Measurements from ENCODE around the gene PDE1C.

Gene PDE1C

DNA sequence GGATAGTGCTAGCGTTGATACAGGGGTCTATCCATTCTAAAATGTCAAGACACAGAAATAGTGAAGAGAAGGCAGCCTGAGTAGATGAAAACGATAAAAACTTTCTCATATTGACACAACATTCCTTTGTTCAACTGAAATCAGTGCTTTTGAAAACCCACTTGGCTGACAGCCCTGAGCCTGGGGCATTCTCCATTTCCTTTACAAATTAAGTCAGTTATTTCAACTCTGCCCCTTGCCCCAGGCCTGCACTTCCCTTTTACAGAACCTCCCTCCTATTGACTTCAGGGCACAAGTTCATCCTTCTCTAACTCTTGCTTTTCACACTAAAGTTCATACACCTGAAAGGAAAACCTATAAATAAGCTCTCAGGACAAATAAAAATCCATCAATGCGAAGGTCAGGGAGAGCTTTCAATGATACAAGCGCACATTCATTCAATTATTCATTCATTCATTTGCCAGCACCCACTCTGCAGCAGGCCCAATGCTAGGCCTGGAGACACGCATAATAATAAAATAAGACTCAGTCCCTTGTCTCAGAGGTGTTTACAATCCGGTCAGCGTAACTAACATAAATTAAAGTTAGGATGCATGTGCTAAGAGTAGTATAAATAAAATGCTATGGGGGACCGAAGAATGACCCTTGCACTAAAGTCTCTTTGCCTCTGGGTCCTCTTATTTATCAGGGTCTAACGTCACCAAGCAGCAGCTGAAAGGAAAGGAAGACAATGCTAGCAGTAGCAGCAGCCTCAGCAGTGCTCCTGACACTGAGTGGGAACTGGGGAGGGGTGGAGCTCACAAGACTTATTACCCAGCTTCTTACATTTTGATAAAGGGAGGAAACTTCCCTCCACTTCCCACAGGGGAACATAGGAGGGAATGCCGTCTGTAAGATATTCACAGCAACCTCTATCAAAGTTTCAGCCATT lies 134.8 kb downstream of the PDE1C start:
- DNase-seq = peak; percentile 56

DNA sequence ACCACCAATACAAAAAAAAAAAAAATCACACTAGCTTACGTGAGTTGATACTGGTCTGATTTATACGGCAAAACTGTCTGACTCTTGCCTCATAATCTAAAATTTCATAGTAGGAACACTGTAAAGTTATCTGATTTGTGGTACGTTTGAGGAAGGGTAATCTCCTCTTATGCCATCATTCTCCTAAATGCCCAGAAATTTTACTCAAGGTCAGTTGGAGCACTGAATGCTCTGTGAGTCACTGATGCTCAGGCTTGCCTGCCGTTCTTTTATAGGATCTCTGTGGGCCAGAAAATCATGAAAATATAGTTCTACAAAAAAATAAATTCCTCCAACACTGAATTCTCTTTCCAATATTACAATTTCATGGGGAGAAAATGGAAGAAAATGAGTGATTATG lies 135.7 kb downstream of the PDE1C start:
- DNase-seq = no peak

- peak; percentile 54 for DNase-seq
These were observed 136.7 kb downstream of the PDE1C start for GRCh38 chr7:31933481-31933880.

DNA sequence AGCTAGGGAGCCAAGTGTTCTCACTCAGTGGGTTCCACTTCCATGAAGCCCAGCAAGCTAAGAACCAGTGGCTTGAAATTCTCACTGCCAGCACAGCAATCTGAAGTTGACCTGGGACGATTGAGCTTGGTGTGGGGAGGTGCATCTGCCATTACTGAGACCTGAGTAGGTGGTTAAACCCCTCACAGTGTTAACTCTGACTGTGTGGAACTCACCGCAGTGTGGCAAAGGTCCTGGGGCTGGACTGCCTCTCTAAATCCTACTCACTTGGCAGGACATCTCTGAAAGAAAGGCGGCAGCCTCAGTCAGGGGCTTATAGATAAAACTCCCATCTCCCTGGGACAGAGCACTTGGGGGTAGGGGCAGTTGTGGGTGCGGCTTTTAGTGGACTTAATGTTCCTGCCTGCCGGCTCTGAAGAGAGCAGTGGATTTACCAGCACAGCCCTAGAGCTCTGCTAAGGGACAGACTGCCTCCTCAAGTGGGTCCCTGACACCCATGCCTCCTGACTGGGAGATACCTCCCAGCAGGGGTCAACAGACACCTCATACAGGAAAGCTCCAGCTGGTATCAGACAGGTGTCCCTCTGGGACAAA lies 143.1 kb downstream of the PDE1C start:
- no peak for DNase-seq

DNA sequence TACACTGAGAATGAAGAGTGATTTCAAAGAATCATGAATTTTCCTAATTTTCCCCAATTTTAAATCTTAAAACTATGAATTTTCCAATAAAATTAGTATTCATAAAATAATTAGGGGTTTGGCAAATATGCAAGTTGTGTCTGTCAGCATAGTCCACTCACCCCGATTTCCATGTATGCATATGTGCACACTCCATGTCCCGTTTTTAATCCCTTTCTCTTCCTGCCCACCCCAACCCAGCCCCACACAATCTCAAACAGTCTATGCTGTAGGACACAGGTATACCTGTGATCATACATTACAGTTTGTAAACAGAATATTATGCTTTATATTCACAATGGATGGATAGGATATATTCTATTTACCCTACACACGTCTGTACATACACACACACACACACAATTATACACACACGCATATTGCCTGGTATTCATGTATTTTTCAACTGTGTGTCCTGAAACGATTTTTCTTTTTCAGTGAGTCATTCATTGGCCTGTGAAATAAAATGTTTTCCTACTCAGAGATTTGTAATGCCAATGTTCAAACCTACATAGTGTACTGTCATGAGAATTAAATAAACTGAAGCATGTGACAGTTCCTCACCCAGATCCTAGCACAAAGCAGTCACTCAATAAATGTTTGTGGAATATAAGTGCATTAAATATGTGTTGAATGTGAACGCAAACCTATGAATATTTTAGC lies 144.3 kb downstream of the PDE1C start:
- no peak for DNase-seq

GRCh38 chr7:31924251-31924650 lies 146.0 kb downstream of the PDE1C start:
- no peak for DNase-seq

DNA sequence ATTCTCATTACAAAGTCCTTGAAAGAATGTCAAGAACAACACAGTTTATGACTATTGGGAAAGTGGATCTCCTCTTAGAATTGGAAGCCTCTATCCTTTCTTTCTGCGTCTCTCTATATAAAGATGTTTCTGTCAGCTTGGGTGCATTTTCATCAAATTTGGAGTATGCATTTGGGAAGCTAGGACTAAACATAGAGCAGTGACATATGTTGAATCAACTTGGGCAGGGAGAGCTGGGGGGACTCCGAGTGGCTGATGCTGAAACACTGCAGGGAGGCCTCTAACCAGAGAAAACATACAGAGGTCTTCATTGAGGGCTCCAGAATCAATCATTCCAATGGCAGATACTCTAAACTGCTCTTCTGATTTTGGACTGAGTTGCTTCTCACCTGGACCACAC lies 147.4 kb downstream of the PDE1C start:
- DNase-seq = no peak

DNA sequence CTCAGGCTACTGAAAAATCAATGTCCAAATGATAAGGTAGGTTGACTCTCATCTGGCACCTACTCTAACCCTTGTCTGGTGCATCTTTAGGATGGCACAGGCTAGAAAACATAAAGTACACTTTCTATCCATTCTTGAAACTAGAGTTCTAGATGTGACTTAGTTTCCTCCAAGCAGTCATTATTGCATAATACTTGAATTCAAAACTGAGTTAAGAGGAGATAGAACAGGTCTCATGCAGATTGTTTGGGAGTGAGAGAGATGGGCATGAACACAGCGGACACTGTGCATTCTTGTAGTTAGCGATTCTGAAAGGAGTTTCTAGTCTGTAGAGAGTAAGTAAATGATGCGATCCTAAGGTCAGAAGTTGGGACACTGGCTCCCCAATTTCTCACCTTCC lies 149.2 kb downstream of the PDE1C start:
- DNase-seq = no peak

DNA sequence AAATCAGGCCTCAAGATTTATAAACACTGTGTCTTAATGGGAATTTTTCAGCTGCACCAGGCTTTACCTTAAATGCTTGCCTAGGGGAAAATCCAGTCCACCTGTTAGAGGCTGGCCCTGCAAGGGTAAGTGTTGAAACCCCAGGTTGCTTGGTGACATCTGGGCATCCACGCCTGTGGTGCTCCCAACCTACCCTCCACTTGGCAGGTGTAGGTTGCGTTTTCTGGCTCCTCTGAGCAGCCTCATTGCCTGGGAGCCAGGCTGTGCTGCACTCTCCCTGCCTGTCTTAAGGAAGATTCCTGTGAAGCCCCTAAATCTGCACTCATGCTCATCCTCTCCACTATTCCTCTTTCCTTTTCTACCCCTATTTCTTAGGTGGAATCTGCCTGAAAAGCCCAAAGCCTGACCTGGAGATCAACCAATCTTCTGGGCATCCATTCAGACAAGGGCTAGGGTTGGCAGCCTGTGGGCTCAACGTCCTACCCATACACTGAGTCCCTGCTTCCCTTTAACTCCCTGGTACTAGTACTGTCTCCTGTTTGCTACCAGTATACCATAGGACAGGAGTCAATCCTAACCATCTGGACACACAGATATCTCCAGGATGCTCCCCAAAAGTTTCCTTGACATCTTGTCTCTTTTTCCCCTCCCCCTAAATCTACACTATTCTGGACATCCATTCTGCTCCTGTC lies 150.4 kb downstream of the PDE1C start:
- no peak for DNase-seq

DNA sequence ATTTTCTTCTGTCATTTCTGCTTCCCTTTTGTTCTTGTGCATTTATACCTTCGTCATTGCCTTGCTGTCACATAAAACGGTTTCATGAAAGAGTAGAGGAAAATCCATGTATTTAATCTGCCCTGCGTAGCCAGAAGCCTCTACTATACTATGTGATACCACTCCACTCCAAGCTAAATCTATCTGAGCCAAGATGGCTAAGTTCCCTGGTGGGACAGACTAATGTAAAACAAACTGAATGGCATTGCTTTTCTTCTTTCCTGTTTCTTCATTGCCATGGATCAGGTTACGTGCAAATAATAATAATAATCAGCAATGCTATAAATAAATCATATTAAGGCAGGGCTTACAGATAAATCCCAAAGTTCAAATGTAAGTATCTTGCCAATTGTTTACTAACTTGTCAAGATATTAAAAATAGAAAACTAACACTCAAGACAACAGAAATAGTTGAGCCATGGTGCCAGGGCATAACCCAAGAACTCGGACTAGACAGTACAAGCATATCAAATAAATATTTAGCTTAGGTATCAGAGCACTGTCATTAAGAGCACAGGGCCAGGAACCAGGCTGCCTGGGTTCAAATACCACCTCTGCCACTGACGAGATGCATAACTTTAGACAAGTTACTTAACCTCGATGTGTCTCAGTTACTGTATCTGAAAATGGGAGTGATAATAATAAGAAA lies 151.4 kb downstream of the PDE1C start:
- no peak for DNase-seq

DNA sequence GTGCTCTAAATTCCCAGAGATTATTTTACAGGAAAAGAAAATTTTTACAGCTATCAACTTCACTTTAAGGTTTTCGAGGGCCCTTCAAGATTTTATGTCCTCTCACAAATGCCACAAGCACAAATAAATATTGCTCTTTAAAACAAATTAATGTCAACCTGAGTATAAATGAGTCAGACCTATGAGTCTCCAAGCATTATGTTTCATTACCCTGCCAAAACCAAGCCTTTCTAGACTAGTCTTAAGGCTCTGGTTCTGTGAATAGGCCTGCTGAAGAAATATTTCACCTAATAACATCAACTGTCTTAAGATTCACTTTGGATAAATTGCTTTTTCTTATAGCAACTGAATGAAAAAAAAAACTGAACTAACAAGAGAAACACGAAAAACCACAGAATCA lies 153.0 kb downstream of the PDE1C start:
- DNase-seq = no peak

DNA sequence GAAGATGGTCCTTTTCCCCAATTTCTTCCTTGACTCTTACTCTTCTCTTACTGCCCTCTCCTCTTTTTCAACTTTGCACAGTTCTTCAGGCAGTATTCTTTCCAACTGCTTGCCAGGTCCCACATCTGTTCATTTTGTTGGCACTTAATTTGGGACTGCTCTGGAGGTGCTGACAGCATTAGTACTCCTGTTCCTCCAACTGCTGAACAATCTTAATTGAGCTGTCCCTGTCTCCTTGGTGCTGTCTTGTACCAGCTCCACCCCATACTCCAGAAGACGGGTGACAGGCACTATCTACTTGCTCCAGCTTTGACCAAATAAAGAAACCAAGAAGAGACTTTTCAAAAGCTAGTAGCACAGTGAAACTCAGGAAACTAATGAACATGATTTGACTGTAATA lies 160.0 kb downstream of the PDE1C start:
- DNase-seq = no peak

GRCh38 chr7:31906479-31907171 lies 163.6 kb downstream of the PDE1C start:
- DNase-seq = no peak

- no peak for DNase-seq
These were observed 166.2 kb downstream of the PDE1C start for GRCh38 chr7:31903962-31904361.

GRCh38 chr7:31899356-31899927 lies 170.8 kb downstream of the PDE1C start:
- no peak for DNase-seq

DNA sequence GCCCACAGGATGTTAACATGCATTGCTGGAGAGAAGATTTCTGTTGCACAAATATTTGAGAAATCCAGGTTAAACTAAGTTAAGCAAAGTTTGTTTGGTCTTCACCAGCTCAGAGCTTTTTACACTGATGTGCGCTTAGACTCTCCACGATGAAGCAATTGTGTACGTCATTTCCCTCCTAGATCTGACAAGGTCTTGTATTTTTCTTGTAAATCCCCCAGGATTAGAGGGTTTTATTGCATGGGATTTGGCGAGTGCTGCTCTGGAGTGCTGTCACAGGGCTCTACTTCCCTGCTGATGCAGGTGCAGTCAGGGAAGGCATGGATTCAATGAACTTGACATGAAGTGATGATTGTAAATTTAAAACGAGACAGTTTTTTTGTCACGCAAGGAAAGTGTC lies 173.3 kb downstream of the PDE1C start:
- DNase-seq = no peak

GRCh38 chr7:31894308-31894707 lies 175.9 kb downstream of the PDE1C start:
- DNase-seq = no peak

DNA sequence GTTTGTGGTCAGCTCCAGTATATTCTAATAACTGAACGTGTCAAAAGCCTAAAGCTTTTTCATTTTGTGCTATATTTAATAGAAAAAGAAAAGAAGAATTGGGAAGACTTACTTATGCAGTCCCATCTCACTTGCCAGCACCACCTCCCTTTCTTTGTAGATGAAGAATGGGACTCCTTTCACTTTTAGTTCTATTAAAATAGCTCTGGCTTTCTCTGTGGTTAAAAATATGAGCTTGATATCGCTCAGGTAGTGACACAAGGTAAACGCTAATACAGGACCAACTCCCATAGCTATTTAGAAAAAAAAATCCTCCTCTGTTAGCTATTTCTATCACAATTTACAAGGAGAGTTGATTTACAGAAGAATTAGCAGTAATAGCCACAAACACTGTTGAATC lies 176.8 kb downstream of the PDE1C start:
- DNase-seq = no peak

GRCh38 chr7:31892099-31892829 lies 177.9 kb downstream of the PDE1C start:
- DNase-seq = no peak

DNA sequence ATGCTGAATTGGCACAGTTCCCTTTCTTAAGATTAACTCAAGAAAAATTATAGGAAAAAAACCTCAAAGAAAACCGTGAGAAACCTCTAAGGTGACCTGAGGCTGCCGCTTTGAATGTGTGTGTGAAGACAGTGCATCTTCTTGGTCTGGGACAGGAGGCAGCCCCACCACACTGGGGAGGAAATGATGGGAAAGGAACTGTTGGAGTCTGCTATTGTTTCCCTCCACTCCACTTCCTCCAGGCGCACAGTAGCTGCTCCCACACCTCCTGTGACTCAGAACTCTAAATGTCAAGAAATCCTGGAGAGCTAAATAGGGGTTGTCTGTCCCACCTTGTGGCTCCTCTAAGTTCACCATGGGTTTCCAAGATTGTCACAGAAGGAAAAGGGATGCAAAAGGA lies 179.4 kb downstream of the PDE1C start:
- DNase-seq = no peak

DNA sequence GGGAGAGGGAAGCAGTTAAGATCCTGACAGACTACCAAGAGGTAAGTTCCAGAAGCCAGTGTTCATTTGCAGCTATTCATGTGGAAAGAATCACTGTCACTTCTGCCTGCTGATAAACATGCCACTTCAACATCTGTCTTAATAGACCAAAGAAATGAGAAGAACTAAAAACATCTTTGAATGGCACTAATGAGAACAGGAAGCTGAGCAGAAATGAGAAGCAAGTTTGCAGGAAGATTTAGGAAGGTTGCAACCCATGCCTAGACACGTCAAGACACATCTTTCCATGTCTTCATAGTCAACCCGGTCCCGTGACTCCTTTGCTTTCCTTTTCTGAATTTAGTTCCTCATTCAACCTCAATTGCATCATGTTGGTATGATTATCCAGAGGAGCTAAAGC lies 180.0 kb downstream of the PDE1C start:
- no peak for DNase-seq

Data from NCI-H226 (cell line).